NCI-H526 (cell line): Measurements from ENCODE around the gene ATP2A3.

ENCODE experiments used
- DNase-seq, 2 experiments: peaks; one replicate each; lab custom pipeline; 2025; lab: John Stamatoyannopoulos, UW

ATP2A3 gene

GRCh38 chr17:3928406-3928805, 35.8 kb downstream of the ATP2A3 start:
- DNase-seq = no peak

GRCh38 chr17:3927628-3928340, 36.5 kb downstream of the ATP2A3 start:
- no peak for DNase-seq

GRCh38 chr17:3926860-3927627, 37.2 kb downstream of the ATP2A3 start:
- DNase-seq = no peak

- no peak for DNase-seq
Observed at GRCh38 chr17:3925684-3926485, 38.4 kb downstream of the ATP2A3 start.

- no peak for DNase-seq
Observed at GRCh38 chr17:3924512-3925350, 39.5 kb downstream of the ATP2A3 start.

- no peak for DNase-seq
Observed at GRCh38 chr17:3923466-3924190, 40.6 kb downstream of the ATP2A3 start.

GRCh38 chr17:3922765-3923164, 41.5 kb downstream of the ATP2A3 start:
- no peak for DNase-seq

- no peak for DNase-seq
Observed at GRCh38 chr17:3921502-3922319, 42.5 kb downstream of the ATP2A3 start.

GRCh38 chr17:3921006-3921405, 43.2 kb downstream of the ATP2A3 start:
- DNase-seq = peak in 1 of 2 experiments; percentile 35

GRCh38 chr17:3919123-3919624, 45.1 kb downstream of the ATP2A3 start:
- no peak for DNase-seq

- DNase-seq = no peak
Observed at GRCh38 chr17:3918372-3919122, 45.7 kb downstream of the ATP2A3 start.

- no peak for DNase-seq
Observed at GRCh38 chr17:3917391-3917931, 46.8 kb downstream of the ATP2A3 start.

GRCh38 chr17:3916825-3917224, 47.4 kb downstream of the ATP2A3 start:
- no peak for DNase-seq

- DNase-seq = no peak
Observed at GRCh38 chr17:3915995-3916696, 48.1 kb downstream of the ATP2A3 start, which contains the start of gene P2RX1. P2RX1 (minus strand) TSS chr17:3916465; CDS start chr17:3916225, 240 bp downstream.

- DNase-seq = no peak
Observed at GRCh38 chr17:3915581-3915994, 48.6 kb downstream of the ATP2A3 start.

- DNase-seq = no peak
Observed at GRCh38 chr17:3914312-3914670, 49.9 kb downstream of the ATP2A3 start.

- peak; percentile 20 to 62 for DNase-seq
Observed at GRCh38 chr17:3913531-3914311, 50.5 kb downstream of the ATP2A3 start.
